A549 (cell line): ENCODE results near the gene FAM83G. TPM values are rescaled to one million over a fixed set of nuclear protein-coding genes. Genes with fewer than 3 reads are reported as not detected.

ENCODE experiments used
- ATAC-seq, 2 experiments: fragments of 200-7000 bp in 1 of 2; fragments of >200 bp in 1 of 2; cut with Nextera tagmentation in 1 of 2; cut with Tn5 transposase in 1 of 2; 3 replicates each; pipeline versions ENCODE4 v1.8.0 to v1.9.1; 2018 to 2020; ENCODE audit warnings: mild to moderate bottlenecking in 1 of 2, moderate library complexity in 1 of 2
- CTCF ChIA-PET: fragments of 300-600 bp; sonication (Branson Sonifier 250); formaldehyde crosslinking; extraction: SDS; loops from one replicate; lab custom pipeline; 2021; ENCODE audit warnings: antibody characterized with exemption, inconsistent platforms; lab: Yijun Ruan, JAX
- POLR2A ChIA-PET: fragments of 350-600 bp; formaldehyde crosslinking; extraction: SDS; loops from one replicate; lab custom pipeline; 2021; ENCODE audit warnings: antibody characterized with exemption, inconsistent platforms; lab: Yijun Ruan, JAX
- DNase-seq, 2 experiments: peaks; one replicate each; pipeline versions ENCODE4 v3.0.0 to v3.0.0-alpha.2; 2011 to 2016; ENCODE audit warnings: low read depth in 1 of 2, low spot score in 1 of 2
- FAIRE-seq: peaks from 2 replicates; lab custom pipeline; 2011; peaks lifted over from hg19 to GRCh38; lab: Jason Lieb, UNC
- H3K27ac ChIP-seq, 2 experiments: fragments of >200 bp; sonication (Bioruptor Twin); formaldehyde crosslinking; 3 replicates each; pipeline ENCODE4 v1.5.1; 2016 to 2017
- H3K4me1 ChIP-seq: fragments of >200 bp; sonication (Bioruptor Twin); formaldehyde crosslinking; 3 replicates; pipeline ENCODE4 v1.6.1; 2016
- H3K4me2 ChIP-seq: fragments of >200 bp; sonication (Bioruptor Twin); formaldehyde crosslinking; 3 replicates; pipeline ENCODE4 v1.6.1; 2016
- H3K4me3 ChIP-seq: fragments of >200 bp; sonication (Bioruptor Twin); formaldehyde crosslinking; 3 replicates; pipeline ENCODE4 v1.5.1; 2016
- H3K9me3 ChIP-seq: fragments of >200 bp; sonication (Bioruptor Twin); formaldehyde crosslinking; 3 replicates; pipeline ENCODE4 v1.6.1; 2016
- BHLHE40 ChIP-seq: IDR thresholded peaks from 2 replicates; pipeline ENCODE4 v1.6.1; 2012; ENCODE audit warnings: low read depth, low read length, inconsistent platforms
- CEBPB ChIP-seq, 2 experiments: fragments of >200 bp in 1 of 2; sonication (Bioruptor Twin) in 1 of 2; formaldehyde crosslinking in 1 of 2; IDR thresholded peaks; 2 replicates each; pipeline ENCODE4 v1.6.1; 2012 to 2016
- CHD4 ChIP-seq: fragments of 200-600 bp; sonication (generic); IDR thresholded peaks from 2 replicates; pipeline ENCODE4 v1.6.1; 2016; ENCODE audit warnings: antibody characterized with exemption, mild to moderate bottlenecking, borderline replicate concordance
- FOSB ChIP-seq: fragments of 250-450 bp; sonication (Bioruptor Pico); IDR thresholded peaks from 2 replicates; pipeline ENCODE4 v1.5.0; 2020; ENCODE audit warnings: mild to moderate bottlenecking, moderate library complexity
- FOSL2 ChIP-seq, 2 experiments: fragments of 450-650 bp in 1 of 2; fragments of >200 bp in 1 of 2; sonication (Bioruptor Twin) in 1 of 2; formaldehyde crosslinking; IDR thresholded peaks; 2 replicates each; pipeline versions ENCODE4 v1.5.0 to v1.6.1; 2016 to 2020; ENCODE audit warnings: mild to moderate bottlenecking in 1 of 2, moderate library complexity in 1 of 2
- GATA3 ChIP-seq: IDR thresholded peaks from 2 replicates; pipeline ENCODE4 v1.6.1; 2012; ENCODE audit warnings: borderline replicate concordance
- HEYL ChIP-seq: fragments of 250-450 bp; sonication (Bioruptor Pico); IDR thresholded peaks from 2 replicates; pipeline ENCODE4 v1.8.0; 2021; ENCODE audit warnings: mild to moderate bottlenecking, moderate library complexity
- HOXA7 ChIP-seq: fragments of 250-450 bp; sonication (Bioruptor Pico); IDR thresholded peaks from 2 replicates; pipeline ENCODE4 v1.5.0; 2020; ENCODE audit warnings: mild to moderate bottlenecking, moderate library complexity
- JUN ChIP-seq, 2 experiments: fragments of >200 bp; sonication (Bioruptor Twin); formaldehyde crosslinking; IDR thresholded peaks; 2 replicates in 1 of 2; 3 replicates in 1 of 2; pipeline ENCODE4 v1.6.1; 2016 to 2017
- KDM1A ChIP-seq: fragments of 200-600 bp; sonication (generic); IDR thresholded peaks from 2 replicates; pipeline ENCODE4 v1.6.1; 2016; ENCODE audit warnings: low read depth, mild to moderate bottlenecking
- MAZ ChIP-seq: fragments of 150-350 bp; IDR thresholded peaks from 2 replicates; pipeline ENCODE4 v1.6.1; 2014; ENCODE audit warnings: antibody characterized with exemption, low read depth, low read length, borderline replicate concordance
- MYC ChIP-seq: IDR thresholded peaks from 2 replicates; pipeline ENCODE4 v1.6.1; 2012; ENCODE audit warnings: mild to moderate bottlenecking, inconsistent platforms, low read length, improper control_type of control experiment, borderline replicate concordance
- NPAS2 ChIP-seq: fragments of 250-450 bp; sonication (Bioruptor Pico); IDR thresholded peaks from 2 replicates; pipeline ENCODE4 v1.8.0; 2022; ENCODE audit warnings: mild to moderate bottlenecking, moderate library complexity, borderline replicate concordance
- NR3C1 ChIP-seq: fragments of >200 bp; sonication (Bioruptor Twin); formaldehyde crosslinking; IDR thresholded peaks from 3 replicates; pipeline ENCODE4 v1.6.1; 2017
- RARB ChIP-seq: fragments of 250-450 bp; sonication (Bioruptor Pico); IDR thresholded peaks from 2 replicates; pipeline ENCODE4 v1.8.0; 2021; ENCODE audit warnings: mild to moderate bottlenecking, moderate library complexity
- RCOR1 ChIP-seq: fragments of 150-350 bp; IDR thresholded peaks from 2 replicates; pipeline ENCODE4 v1.6.1; 2014; ENCODE audit warnings: antibody characterized with exemption, low read length, low read depth
- RNF2 ChIP-seq: fragments of 200-600 bp; sonication (generic); IDR thresholded peaks from 2 replicates; pipeline ENCODE4 v1.6.1; 2016; ENCODE audit warnings: low read depth, mild to moderate bottlenecking, antibody characterized with exemption, moderate library complexity, borderline replicate concordance
- SMC3 ChIP-seq: fragments of >200 bp; sonication (Bioruptor Twin); formaldehyde crosslinking; IDR thresholded peaks from 3 replicates; pipeline ENCODE4 v1.6.1; 2018; ENCODE audit warnings: inconsistent platforms
- TP53 ChIP-seq: fragments of 250-450 bp; sonication (Bioruptor Pico); IDR thresholded peaks from 2 replicates; pipeline ENCODE4 v1.5.0; 2021; ENCODE audit warnings: mild to moderate bottlenecking, moderate library complexity
- ZNF302 ChIP-seq: fragments of 250-450 bp; sonication (Bioruptor Pico); IDR thresholded peaks from 2 replicates; pipeline ENCODE4 v1.9.0; 2021; ENCODE audit warnings: inconsistent platforms, mild to moderate bottlenecking, moderate library complexity
- ZSCAN20 ChIP-seq: fragments of 250-450 bp; sonication (Bioruptor Pico); IDR thresholded peaks from 2 replicates; pipeline ENCODE4 v1.8.0; 2022; ENCODE audit warnings: mild to moderate bottlenecking, moderate library complexity
- WGBS: methylation state at CpG from one replicate; pipeline ENCODE4 v1.1.6; 2017; ENCODE audit errors: missing lambda C conversion rate; 5-methylcytosine and 5-hydroxymethylcytosine counted together
- polyA plus RNA-seq, 4 experiments: library from polyadenylated mRNA; depleted of rRNA in 3 of 4; stranded (reverse); fragments of >200 nt; fragmentation: RNase III in 1 of 4; extraction: RNeasy Plus Mini Kit Qiagen cat#74134 plus additional on column Dnase treatment in 1 of 4; gene quantifications; 2 replicates in 3 of 4; 3 replicates in 1 of 4; pipeline ENCODE4 v1.2.3, GENCODE V29; 2011 to 2017
- TF ChIP-seq, protein P1 (sequence below): fragments of 250-450 bp; sonication (Bioruptor Pico); IDR thresholded peaks from 2 replicates; pipeline ENCODE4 v1.5.0; 2021; ENCODE audit warnings: mild to moderate bottlenecking, moderate library complexity, borderline replicate concordance
- TF ChIP-seq, protein P2 (sequence below): fragments of >200 bp; sonication (Bioruptor Twin); formaldehyde crosslinking; IDR thresholded peaks from 2 replicates; pipeline ENCODE4 v1.6.1; 2016
- TF ChIP-seq, protein P3 (sequence below): fragments of >200 bp; sonication (Bioruptor Twin); formaldehyde crosslinking; IDR thresholded peaks from 3 replicates; pipeline ENCODE4 v1.5.1; 2016
- TF ChIP-seq, protein P4 (sequence below): IDR thresholded peaks from 2 replicates; pipeline ENCODE4 v1.6.1; 2012; ENCODE audit warnings: low read depth, borderline replicate concordance

FAM83G gene
- polyA plus RNA-seq, 2 of the 4 experiments (the other 2 are of a cell fraction) = 11.0 to 22.0 TPM

DNA sequence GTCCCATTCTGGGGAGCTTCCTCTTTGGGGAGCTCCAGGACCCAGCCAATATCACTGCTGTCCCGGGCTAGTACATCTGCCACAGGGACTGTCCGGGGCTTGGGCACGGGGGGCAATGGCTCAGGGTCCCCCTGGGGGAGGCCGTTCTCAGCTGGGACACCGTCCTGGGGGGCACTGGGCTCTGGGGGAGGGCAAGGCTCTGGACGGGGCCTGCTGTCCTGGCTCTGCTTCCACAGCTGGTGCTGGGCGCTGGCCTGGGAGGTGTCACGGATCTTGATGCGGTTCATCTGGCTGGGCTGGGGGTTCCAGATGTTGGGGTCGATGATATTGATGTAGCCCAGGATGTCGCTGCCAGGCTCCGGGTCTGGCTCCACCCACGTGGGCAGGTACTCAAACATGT is 26.5 kb downstream of the FAM83G start:
- DNase-seq (no peak), ATAC-seq (no peak), FAIRE-seq (no peak)
- H3K9me3 ChIP-seq = no peaks in the 10 kb centered on the region
- ChIA-PET POLR2A (no interaction called here), CTCF (interaction anchor here (0.6 to 20.6 kb wide), 10 partner anchors 9 to 694 kb away, joined by 3 to 215 read pairs (median 4); partner anchors contain the start of gene FAM83G)
- H3K4me1 ChIP-seq = peaks cover 22% of the 10 kb centered on the region
- TF ChIP-seq FOSL2 (IDR thresholded peaks at IDR 0.05) = no peak
- no peak for TF ChIP-seq FOSL2 (CRISPR knock-in tag; IDR thresholded peaks at IDR 0.05)
- no peak for TF ChIP-seq TP53 (CRISPR knock-in tag)
- TF ChIP-seq MYC = no peak
- TF ChIP-seq HEYL = no peak
- TF ChIP-seq, protein P1, sequence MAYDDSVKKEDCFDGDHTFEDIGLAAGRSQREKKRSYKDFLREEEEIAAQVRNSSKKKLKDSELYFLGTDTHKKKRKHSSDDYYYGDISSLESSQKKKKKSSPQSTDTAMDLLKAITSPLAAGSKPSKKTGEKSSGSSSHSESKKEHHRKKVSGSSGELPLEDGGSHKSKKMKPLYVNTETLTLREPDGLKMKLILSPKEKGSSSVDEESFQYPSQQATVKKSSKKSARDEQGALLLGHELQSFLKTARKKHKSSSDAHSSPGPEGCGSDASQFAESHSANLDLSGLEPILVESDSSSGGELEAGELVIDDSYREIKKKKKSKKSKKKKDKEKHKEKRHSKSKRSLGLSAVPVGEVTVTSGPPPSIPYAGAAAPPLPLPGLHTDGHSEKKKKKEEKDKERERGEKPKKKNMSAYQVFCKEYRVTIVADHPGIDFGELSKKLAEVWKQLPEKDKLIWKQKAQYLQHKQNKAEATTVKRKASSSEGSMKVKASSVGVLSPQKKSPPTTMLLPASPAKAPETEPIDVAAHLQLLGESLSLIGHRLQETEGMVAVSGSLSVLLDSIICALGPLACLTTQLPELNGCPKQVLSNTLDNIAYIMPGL (CRISPR knock-in tag) = no peak
- H3K4me2 ChIP-seq = no peak overlapping the region
- no peak overlapping the region for H3K4me3 ChIP-seq
- no peak overlapping the region for H3K27ac ChIP-seq
- WGBS = 92% methylated on average over 13 of the region's 13 CpGs

DNA sequence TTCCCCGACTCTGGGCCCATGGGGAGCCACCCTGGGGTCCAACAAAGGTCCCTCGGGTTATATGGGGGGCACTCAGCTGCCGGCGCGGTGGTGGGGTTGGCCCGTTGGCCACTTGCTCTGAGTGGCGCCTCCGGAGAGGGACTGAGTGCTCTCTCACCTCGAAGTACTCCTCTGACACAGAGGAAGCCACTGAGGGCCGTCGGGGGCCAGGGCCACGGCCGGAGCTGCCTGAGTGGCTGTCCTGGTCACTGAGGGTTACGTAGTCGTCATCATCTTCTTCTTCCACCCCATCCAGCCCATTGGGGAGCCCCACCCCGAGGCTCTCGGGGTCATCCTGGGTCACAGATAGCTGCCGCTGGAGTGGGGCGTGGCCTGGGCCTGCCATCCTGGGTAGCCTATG is 26.9 kb downstream of the FAM83G start:
- no peak for DNase-seq
- ATAC-seq = no peak
- FAIRE-seq = no peak
- no peaks in the 10 kb centered on the region for H3K9me3 ChIP-seq
- H3K27ac ChIP-seq = no peak overlapping the region
- ChIA-PET CTCF (interaction anchor here (0.8 to 20.6 kb wide), 8 partner anchors 9 to 36 kb away, joined by 3 to 215 read pairs (median 5); no protein-coding TSS in a partner anchor), POLR2A (no interaction called here)
- 93% methylated on average over 19 of the region's 19 CpGs for WGBS
- no peak overlapping the region for H3K4me2 ChIP-seq
- H3K4me1 ChIP-seq = peaks cover 18% of the 10 kb centered on the region
- TF ChIP-seq SMC3 = no peak
- H3K4me3 ChIP-seq = no peak overlapping the region

DNA sequence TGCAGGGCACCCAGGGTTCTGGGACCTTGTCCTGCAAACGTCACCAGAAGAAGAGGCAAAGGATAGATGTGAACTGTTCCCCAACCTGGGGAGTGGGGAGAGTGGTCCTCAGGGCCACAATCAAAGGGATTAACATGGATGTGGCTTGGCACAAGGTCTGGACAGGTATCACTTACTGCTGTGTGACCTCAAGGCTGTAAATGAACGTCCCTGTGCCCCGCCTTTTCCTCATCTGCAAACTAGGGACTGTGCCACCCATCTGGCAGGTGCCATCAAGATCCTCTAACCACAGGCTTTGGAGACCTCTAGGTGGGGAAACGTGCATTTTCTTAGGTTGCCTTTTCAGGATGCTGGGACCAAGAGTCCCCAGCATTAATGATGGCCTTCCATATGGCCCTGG is 27.5 kb downstream of the FAM83G start:
- H3K27ac ChIP-seq = no peak overlapping the region

DNA sequence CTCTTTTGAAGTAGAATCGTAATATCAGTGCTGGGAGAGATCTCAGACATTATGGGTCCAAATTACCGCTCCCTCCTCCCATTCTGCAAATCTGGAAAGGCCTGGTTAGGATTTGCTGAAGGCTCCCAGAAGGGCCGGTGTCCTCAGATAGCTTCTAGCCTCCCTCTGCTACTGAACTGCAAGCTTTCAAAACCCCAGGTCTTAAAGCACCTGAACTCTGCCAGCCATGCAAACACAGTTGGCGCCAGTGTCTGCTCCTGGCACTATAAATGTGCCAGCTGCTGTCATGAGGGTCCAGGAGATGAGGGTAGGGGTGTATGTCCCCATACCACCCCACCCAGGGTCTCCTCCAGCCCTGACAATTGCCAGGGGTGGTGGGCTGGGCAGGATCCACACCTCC is 28.4 kb downstream of the FAM83G start:
- ATAC-seq (no peak), FAIRE-seq (no peak), DNase-seq (no peak)
- Histone ChIP-seq H3K9me3 (no peaks in the 10 kb centered on the region), H3K4me3 (no peak overlapping the region), H3K4me1 (peaks cover 3% of the 10 kb centered on the region; the same call in 2 of the 3 replicates), H3K4me2 (no peak overlapping the region), H3K27ac (no peak overlapping the region)
- ChIA-PET CTCF (interaction anchor here (1.4 to 20.6 kb wide), 3 partner anchors 10 to 21 kb away, joined by 3 to 215 read pairs (median 9); no protein-coding TSS in a partner anchor), POLR2A (no interaction called here)
- 95% methylated on average over 4 of the region's 4 CpGs for WGBS
- TF ChIP-seq ZNF302 (CRISPR knock-in tag) = no peak
- no peak for TF ChIP-seq KDM1A
- TF ChIP-seq CEBPB (IDR thresholded peaks at IDR 0.05) = no peak
- TF ChIP-seq, protein P2, sequence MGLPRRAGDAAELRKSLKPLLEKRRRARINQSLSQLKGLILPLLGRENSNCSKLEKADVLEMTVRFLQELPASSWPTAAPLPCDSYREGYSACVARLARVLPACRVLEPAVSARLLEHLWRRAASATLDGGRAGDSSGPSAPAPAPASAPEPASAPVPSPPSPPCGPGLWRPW = no peak
- no peak for TF ChIP-seq NR3C1
- TF ChIP-seq JUN (IDR thresholded peaks at IDR 0.05) = no peak
- no peak for TF ChIP-seq BHLHE40
- TF ChIP-seq ZSCAN20 (CRISPR knock-in tag) = no peak
- TF ChIP-seq, protein P3, sequence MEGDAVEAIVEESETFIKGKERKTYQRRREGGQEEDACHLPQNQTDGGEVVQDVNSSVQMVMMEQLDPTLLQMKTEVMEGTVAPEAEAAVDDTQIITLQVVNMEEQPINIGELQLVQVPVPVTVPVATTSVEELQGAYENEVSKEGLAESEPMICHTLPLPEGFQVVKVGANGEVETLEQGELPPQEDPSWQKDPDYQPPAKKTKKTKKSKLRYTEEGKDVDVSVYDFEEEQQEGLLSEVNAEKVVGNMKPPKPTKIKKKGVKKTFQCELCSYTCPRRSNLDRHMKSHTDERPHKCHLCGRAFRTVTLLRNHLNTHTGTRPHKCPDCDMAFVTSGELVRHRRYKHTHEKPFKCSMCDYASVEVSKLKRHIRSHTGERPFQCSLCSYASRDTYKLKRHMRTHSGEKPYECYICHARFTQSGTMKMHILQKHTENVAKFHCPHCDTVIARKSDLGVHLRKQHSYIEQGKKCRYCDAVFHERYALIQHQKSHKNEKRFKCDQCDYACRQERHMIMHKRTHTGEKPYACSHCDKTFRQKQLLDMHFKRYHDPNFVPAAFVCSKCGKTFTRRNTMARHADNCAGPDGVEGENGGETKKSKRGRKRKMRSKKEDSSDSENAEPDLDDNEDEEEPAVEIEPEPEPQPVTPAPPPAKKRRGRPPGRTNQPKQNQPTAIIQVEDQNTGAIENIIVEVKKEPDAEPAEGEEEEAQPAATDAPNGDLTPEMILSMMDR = no peak
- no peak for TF ChIP-seq MAZ
- no peak for TF ChIP-seq GATA3
- no peak for TF ChIP-seq CHD4

More for the DNA sequence above, 27.5 kb downstream of the FAM83G start:
- Histone ChIP-seq H3K4me1 (peaks cover 11% of the 10 kb centered on the region), H3K4me2 (no peak overlapping the region), H3K4me3 (no peak overlapping the region), H3K9me3 (no peaks in the 10 kb centered on the region)
- ATAC-seq = no peak
- no peak for TF ChIP-seq RARB (CRISPR knock-in tag)
- TF ChIP-seq, protein P4, sequence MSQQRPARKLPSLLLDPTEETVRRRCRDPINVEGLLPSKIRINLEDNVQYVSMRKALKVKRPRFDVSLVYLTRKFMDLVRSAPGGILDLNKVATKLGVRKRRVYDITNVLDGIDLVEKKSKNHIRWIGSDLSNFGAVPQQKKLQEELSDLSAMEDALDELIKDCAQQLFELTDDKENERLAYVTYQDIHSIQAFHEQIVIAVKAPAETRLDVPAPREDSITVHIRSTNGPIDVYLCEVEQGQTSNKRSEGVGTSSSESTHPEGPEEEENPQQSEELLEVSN = no peak
- TF ChIP-seq, protein P3 = no peak
- TF ChIP-seq NPAS2 = no peak
- no peak for TF ChIP-seq RNF2
- TF ChIP-seq FOSB (CRISPR knock-in tag) = no peak
- TF ChIP-seq JUN (IDR thresholded peaks at IDR 0.05) = no peak
- TF ChIP-seq RCOR1 = no peak
- no peak for TF ChIP-seq HOXA7 (CRISPR knock-in tag)
- 87% methylated on average over 4 of the region's 4 CpGs for WGBS
- no peak for DNase-seq
- CTCF ChIA-PET = interaction anchor here (1.1 to 20.6 kb wide), 6 partner anchors 8 to 23 kb away, joined by 3 to 215 read pairs (median 7); no protein-coding TSS in a partner anchor
- POLR2A ChIA-PET = no interaction called here
- no peak for FAIRE-seq
